Measurements from ENCODE around the gene NKPD1.

Gene NKPD1

DNA sequence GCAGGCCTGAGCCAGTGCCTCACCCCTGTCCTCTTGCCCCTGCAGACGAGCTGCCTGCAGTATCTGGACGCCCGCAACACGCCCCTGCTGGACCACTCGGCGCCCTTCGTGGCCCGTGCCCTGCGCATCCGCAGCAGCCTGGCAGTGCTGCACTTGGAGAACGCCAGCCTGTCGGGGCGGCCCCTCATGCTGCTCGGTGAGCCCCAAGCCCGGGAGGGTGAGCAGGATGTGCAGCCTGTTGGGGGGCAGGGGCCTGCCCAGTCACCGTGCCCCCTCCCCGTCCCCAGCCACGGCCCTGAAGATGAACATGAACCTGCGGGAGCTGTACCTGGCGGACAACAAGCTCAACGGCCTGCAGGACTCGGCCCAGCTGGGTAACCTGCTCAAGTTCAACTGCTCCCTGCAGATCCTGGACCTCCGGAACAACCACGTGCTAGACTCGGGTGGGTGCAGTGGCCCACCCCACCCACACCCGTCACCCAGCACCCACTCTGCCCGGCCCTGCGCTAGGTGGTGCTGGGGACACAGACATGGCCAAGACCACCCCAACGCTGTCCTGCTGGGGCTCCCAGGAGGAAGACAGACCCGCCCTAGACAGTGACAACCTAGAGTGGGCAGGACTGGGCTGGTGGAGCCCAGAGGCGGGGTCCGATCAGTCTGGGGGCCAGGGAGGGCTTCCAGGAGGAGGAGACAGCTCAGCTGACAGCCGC, 18.6 kb downstream of the NKPD1 start:
- Mint-ChIP-seq H3K36me3 (ENCODE audit: low read depth) (peaks cover 2% of the 10 kb centered on the region), H3K27ac (no peak overlapping the region), H3K4me1 (peaks cover 4% of the 10 kb centered on the region), H3K9me3 (no peaks in the 10 kb centered on the region), H3K27me3 (no peaks in the 10 kb centered on the region), H3K4me3 (no peak overlapping the region)
- DNase-seq (no peak), ATAC-seq (no peak)

DNA sequence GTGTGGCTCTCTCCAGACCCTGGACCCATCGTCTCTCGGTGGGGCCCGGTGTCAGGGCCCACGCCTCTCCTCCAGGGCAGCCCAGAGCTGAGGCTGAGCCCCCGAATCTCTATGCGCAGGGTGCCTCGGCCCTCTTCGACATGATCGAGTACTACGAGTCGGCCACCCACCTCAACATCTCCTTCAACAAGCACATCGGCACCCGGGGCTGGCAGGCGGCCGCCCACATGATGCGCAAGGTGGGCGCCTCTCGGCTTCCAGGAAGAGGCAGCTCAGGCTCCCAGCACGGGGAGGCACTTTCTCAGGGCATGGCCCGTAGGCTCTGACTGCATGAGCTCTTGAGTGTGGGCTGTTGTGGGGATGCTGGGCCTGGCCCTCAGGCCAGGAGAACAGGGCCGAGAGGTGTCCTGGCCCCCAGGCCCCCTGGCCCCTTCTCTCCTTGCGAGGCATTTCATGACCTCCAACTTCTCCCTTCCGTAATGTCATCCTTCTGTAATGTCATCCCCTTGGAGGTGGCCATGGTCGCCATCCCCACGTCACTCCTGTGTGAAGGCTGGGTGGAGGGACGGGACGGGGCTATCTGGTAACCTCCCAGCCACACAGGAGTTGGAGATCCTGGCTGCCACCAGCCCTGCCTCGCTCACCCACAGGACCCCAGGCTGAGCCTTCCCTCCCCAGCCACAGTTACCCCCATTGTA, 19.4 kb downstream of the NKPD1 start:
- ATAC-seq, result no peak
- Mint-ChIP-seq H3K27ac (no peak overlapping the region), H3K4me1 (peaks cover 6% of the 10 kb centered on the region), H3K4me3 (no peak overlapping the region), H3K27me3 (no peaks in the 10 kb centered on the region), H3K36me3 (ENCODE audit: low read depth) (peaks cover 2% of the 10 kb centered on the region), H3K9me3 (no peaks in the 10 kb centered on the region)
- no peak for DNase-seq

DNA sequence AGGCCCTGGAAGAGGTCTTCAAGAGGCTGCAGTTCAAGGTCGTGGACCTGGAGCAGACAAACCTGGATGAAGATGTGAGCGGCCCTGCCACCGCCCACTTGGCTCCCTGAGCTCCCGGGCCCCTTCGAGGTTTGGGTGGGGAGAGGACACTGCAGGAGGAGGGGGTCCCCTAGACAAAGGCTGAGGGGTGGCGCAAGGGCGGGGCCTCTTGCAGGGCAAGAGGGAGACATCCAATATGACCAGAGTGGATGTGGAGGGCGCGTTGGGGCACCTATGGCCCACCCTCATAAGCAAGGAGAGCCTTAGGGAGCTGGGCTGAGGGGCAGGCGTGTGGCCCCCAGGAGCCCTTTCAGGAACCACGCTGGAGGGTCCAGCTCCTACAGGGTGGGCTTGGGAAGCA, 20.2 kb downstream of the NKPD1 start:
- H3K27ac Mint-ChIP-seq, result no peak overlapping the region
- no peaks in the 10 kb centered on the region for H3K27me3 Mint-ChIP-seq
- no peak overlapping the region for H3K4me3 Mint-ChIP-seq
- peaks cover 6% of the 10 kb centered on the region for H3K4me1 Mint-ChIP-seq
- DNase-seq (no peak), ATAC-seq (no peak)
- H3K36me3 Mint-ChIP-seq (ENCODE audit: low read depth), result peaks cover 2% of the 10 kb centered on the region
- no peaks in the 10 kb centered on the region for H3K9me3 Mint-ChIP-seq

DNA sequence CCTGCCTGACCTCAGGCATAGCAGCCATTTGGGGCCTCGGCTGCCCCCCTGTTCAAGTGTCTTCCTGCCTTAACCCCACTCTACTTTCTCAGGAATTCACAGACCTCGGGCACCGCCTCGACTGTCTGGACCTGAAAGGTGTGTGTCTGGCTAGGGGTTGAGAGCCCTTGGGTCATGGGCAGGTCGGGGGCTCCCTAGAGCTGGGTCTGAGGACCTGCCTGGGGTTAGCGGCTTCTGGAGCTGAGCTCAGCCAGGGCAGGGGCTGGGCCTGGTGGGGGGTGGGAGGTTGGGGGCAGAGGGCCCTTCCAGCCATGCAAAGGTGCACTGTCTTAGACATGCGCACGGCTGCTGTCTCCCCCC, 20.7 kb downstream of the NKPD1 start:
- no peaks in the 10 kb centered on the region for H3K9me3 Mint-ChIP-seq
- no peaks in the 10 kb centered on the region for H3K27me3 Mint-ChIP-seq
- H3K4me3 Mint-ChIP-seq, result no peak overlapping the region
- ATAC-seq (no peak), DNase-seq (no peak)
- peaks cover 2% of the 10 kb centered on the region for H3K36me3 Mint-ChIP-seq (ENCODE audit: low read depth)
- no peak overlapping the region for H3K27ac Mint-ChIP-seq
- H3K4me1 Mint-ChIP-seq, result peaks cover 6% of the 10 kb centered on the region

DNA sequence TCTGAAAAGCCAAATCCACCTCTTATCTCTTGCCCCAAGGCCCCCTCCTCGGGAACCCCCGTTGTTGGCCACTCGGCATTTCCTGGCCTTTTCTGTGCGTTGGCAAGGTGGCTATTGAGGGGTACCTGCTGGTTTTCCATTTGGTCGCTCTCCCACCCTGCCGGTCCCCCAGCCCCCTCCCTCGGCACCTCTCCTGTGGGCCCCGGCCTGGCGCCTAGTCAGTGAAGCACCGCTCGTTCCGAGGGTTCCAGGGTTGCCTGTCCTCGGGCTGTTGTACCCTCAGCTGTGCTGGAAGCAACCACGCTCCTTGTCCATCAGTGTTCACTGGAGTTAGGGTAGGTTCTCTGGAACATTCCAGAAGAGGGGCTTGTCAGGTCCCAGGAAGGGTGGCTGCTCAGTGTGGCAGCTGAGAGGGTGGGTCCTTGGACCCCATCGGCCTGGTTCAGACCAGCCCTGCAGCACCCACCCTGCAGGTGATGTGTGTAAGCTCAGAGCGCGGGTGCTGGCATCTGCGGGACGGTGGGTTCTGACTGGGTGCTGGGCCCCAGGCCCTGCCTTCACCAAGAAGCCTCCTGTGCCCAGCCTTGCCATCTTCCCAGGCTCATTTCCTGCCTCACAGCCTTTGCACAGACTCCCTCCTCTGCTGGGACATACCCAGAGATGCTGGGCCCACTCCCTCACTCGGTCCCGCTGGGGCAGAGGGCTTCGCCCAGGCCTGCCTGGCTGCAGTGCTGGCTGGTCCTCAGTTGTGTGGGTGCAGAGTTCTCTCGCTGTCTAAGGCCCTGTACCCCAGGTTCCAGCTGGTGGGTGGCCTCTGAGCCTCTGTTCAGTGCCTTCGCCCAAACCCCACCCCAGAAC, 21.3 kb downstream of the NKPD1 start:
- Mint-ChIP-seq H3K36me3 (ENCODE audit: low read depth) (peaks cover 2% of the 10 kb centered on the region), H3K9me3 (no peaks in the 10 kb centered on the region), H3K27me3 (no peaks in the 10 kb centered on the region), H3K4me3 (no peak overlapping the region), H3K4me1 (peaks cover 6% of the 10 kb centered on the region), H3K27ac (no peak overlapping the region)
- DNase-seq (no peak), ATAC-seq (no peak)

DNA sequence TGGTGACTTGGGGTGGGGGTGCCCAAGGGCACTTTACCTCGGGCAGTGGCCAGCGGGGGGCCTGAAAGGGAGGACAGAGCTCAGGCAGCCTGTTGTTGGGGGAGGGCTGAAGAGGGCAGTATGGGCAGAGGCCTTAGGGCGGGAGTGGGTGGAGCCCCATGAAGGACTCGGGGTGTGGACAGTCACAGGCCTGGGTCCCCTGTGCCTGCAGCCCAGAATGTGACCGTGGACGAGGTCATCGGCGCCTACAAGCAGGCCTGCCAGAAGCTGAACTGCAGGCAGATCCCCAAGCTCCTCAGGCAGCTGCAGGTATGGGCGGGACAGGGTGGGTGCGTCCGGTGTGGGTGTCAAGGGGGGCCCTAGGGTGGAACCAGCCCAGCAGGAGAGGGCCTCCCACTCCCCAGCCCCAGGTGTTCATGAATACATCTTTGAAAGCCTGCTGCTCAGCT, 22.5 kb downstream of the NKPD1 start:
- peaks cover 2% of the 10 kb centered on the region for H3K36me3 Mint-ChIP-seq (ENCODE audit: low read depth)
- no peaks in the 10 kb centered on the region for H3K9me3 Mint-ChIP-seq
- H3K27ac Mint-ChIP-seq, result no peak overlapping the region
- H3K4me3 Mint-ChIP-seq, result no peak overlapping the region
- H3K4me1 Mint-ChIP-seq, result peaks cover 9% of the 10 kb centered on the region
- DNase-seq (no peak), ATAC-seq (no peak)
- H3K27me3 Mint-ChIP-seq, result no peaks in the 10 kb centered on the region

DNA sequence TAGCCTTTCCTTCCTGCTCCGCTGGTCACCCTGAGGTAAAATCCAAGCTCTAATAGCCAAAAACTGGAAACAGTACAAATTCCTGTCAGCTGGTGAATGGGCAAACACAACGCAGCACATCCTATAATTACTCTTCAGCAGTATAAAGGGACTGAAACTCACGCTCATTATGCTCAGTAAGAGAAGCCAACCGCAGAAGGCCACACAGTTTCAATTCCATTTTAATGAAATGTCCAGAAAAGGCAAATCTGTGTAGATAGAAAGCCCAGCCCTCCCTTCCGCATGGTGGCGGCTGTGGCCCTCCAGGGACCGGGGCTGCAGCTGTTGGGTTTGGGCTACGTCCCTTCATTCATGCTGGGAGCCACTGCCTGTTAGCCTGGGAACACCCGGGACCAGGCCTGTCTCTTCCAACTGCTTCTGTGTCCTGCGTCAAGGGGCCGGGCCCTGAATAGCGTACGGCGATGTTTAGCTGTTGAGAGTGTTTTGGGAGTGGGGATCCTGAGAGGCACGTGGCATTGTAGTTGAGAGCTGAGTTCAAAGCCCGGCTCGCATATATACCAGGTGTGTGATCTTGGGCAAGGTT, 23.5 kb downstream of the NKPD1 start:
- no peak for ATAC-seq
- Mint-ChIP-seq H3K4me1 (peaks cover 7% of the 10 kb centered on the region), H3K27ac (no peak overlapping the region), H3K27me3 (no peaks in the 10 kb centered on the region), H3K4me3 (no peak overlapping the region), H3K36me3 (ENCODE audit: low read depth) (peaks cover 2% of the 10 kb centered on the region), H3K9me3 (no peaks in the 10 kb centered on the region)
- DNase-seq, result no peak

DNA sequence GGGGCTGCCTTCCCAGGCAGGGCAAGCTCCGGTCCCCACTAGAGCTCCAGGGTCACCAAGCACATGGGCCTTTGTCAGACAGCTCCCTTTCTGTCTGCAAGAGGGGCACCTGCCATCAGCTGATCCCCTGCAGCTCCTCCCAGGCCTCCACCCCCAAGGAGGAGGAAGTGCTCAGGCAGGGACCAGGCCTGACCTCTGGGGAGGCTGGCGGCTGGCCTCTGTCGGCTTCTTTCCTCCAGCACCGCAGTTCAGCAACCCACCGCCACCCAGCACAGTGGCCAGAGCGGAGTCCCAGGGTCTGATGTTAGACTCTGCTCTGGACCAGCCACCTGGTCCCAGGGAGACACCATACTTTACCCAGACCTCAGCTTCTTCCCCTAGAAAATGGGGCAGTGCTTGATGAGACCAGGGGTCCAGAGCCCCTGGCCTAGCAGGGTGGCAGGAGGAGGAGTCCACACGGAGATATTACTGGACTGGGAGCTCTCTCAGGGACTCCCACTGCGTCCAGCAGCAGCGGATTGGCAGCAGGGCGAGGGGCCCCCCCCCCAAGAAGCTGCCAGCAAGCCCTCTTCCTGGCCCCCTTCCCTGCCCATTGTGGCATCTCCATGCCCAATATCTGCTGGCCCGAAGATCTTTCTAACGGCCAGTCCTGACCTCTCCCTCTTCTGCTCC, 24.1 kb downstream of the NKPD1 start:
- ATAC-seq (no peak), DNase-seq (no peak)
- Mint-ChIP-seq H3K27me3 (no peaks in the 10 kb centered on the region), H3K4me3 (no peak overlapping the region), H3K9me3 (no peaks in the 10 kb centered on the region), H3K36me3 (ENCODE audit: low read depth) (peaks cover 2% of the 10 kb centered on the region), H3K27ac (no peak overlapping the region), H3K4me1 (peaks cover 7% of the 10 kb centered on the region)

DNA sequence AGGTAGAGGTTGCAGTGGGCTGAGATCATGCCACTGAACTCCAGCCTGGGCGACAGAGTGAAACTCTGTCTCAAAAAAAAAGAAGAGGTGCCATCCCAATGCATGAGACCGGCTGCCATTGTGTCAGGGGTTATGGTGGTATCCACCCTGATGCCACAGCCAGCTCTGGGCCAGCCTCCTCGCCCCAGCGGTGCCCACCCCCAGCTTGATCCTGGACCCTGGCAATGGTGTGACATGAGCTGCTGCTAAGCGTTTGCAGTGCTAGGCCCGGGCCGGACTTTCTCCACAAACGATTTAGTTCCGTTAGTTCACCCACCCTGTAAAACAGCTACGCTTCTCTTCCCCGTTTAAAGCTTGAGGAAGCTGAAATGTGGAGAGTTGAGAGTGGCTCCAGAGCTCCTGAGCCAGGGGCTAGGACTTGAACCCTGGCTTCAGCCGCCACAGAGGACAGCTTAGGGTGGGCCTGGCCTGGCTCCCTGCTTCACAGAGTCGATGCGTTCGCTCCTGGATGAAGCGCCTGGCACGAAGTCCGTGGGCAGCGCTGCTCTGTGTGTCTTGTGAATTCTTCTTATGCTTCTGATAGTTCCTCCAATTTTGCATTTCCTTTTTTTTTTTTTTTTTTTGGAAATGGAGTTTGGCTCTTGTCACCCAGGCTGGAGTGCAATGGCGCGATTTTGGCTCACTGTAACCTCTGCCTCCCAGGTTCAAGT, 25.5 kb downstream of the NKPD1 start:
- Mint-ChIP-seq H3K9me3 (no peaks in the 10 kb centered on the region), H3K4me3 (no peak overlapping the region), H3K4me1 (peaks cover 12% of the 10 kb centered on the region), H3K36me3 (ENCODE audit: low read depth) (peaks cover under 1% of the 10 kb centered on the region), H3K27me3 (no peaks in the 10 kb centered on the region), H3K27ac (no peak overlapping the region)
- DNase-seq, result no peak
- ATAC-seq, result no peak

DNA sequence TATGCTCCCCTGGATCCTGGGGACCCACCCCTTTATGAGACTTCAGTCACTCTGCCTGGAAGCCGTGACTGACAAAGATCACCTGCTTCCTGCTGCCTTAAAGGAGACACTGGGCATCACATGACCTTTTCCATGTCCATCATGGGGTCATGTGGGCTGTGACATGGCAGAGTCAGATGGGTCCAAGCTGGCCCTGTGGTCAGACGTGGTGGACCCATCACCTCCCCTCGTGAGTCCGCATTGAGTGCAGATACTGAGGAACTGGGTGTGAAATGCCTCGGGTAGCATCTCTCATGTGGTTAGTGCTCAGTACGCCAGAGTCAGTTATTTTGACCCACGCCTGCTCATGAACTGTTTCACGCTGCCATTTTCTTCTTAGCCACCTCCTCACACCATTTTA, 27.1 kb downstream of the NKPD1 start:
- Mint-ChIP-seq H3K27ac (no peak overlapping the region), H3K9me3 (no peaks in the 10 kb centered on the region), H3K4me3 (no peak overlapping the region), H3K4me1 (peaks cover 12% of the 10 kb centered on the region), H3K36me3 (ENCODE audit: low read depth) (no peaks in the 10 kb centered on the region), H3K27me3 (no peaks in the 10 kb centered on the region)
- ATAC-seq (no peak), DNase-seq (no peak)

DNA sequence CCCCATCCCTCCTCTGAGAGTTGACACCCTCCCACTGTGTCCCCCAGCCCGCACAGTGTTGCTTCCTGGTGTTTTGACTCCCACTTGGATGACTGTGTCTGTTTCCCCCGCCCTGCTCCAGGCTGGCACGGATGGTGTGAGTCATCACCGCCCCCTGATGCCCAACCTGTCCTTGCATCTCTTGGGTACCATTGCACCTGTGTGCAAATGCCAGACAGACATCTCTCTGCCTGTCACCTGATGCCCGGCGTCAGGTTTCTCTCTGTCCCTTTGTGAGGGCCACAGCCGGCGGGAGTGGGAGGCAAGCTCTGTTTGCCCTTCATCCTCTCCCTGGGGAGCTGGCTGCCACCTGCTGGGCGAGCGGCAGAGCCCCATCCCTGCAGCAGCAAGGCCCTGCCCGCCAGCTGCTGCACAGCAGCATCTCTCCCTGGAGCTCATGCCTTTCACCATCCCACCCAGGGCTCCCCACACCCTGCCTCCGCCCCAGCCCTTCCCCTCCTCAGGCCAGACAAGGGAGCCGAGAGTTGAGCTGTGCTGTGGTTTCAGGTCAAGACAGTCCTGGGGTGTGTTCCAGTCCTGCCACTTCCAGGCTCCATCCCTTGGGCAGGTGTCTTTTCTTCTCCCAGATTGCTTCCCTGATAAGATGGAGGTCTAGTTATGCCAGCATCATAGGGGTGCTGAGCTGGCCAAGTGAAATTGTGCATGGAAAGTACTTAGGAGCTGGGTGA, 29.7 kb downstream of the NKPD1 start:
- H3K36me3 Mint-ChIP-seq (ENCODE audit: low read depth), result peaks cover 1% of the 10 kb centered on the region
- no peak overlapping the region for H3K27ac Mint-ChIP-seq
- ATAC-seq (peak; percentile 56), DNase-seq (no peak)
- H3K4me1 Mint-ChIP-seq, result peaks cover 7% of the 10 kb centered on the region
- no peak overlapping the region for H3K4me3 Mint-ChIP-seq
- H3K27me3 Mint-ChIP-seq, result no peaks in the 10 kb centered on the region
- no peaks in the 10 kb centered on the region for H3K9me3 Mint-ChIP-seq

DNA sequence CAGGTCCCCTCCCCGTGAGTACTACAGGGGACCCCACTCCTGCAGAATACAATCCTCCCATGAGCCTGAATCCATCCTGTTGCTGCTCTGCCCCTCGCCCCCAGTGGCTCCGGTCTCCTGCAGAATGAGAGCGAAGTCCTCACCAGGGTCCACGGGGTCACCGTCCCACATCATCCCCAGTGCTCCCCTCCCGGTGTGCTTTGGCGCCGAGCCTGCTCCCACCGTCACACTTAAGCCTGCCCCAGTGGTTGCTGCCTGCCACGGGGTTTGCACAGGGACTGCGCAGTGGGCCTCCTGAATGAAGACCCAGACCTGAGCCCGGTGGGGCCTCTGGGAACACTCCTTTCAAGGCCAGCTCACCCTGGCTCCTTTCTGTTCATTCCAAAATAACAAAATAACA, 30.5 kb downstream of the NKPD1 start:
- ATAC-seq (no peak), DNase-seq (no peak)
- Mint-ChIP-seq H3K9me3 (no peaks in the 10 kb centered on the region), H3K27me3 (no peaks in the 10 kb centered on the region), H3K36me3 (ENCODE audit: low read depth) (peaks cover 1% of the 10 kb centered on the region), H3K4me3 (no peak overlapping the region), H3K4me1 (peaks cover 11% of the 10 kb centered on the region), H3K27ac (no peak overlapping the region)

DNA sequence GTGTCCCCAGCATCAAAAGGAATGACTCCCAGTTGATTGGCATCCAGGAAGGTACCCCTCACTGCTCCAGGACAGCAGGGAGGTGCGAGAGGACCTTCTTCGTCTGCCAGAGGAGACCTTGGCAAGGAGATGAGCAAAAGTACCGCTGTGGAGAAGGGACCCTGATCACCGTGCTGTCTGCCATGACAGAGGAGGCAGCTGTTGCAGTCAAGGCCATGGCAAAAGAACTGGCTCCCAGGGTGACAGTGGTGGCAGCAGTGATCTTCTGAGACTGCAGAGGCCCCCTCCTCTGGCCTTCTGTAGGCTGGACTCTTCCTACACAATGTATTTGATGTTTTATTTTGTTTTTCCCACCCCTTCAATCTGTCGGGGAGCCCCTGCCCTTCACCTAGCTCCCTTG, 32.0 kb downstream of the NKPD1 start:
- DNase-seq, result no peak
- ATAC-seq, result no peak
- peaks cover 1% of the 10 kb centered on the region for H3K36me3 Mint-ChIP-seq (ENCODE audit: low read depth)
- no peak overlapping the region for H3K4me3 Mint-ChIP-seq
- peaks cover 9% of the 10 kb centered on the region for H3K4me1 Mint-ChIP-seq
- H3K27ac Mint-ChIP-seq, result no peak overlapping the region
- H3K9me3 Mint-ChIP-seq, result no peaks in the 10 kb centered on the region
- no peaks in the 10 kb centered on the region for H3K27me3 Mint-ChIP-seq
